Neutrophil (primary cell): ENCODE measurements around the gene ARG2.

Experiments
- H3K27ac ChIP-seq: fragments of 200-600 bp; sonication (generic); 2 replicates; pipeline ENCODE4 v1.5.1; 2016; ENCODE audit warnings: mild to moderate bottlenecking, moderate library complexity
- H3K27me3 ChIP-seq: fragments of 200-600 bp; sonication (generic); 2 replicates; pipeline ENCODE4 v1.6.0; 2016; ENCODE audit warnings: mild to moderate bottlenecking
- H3K36me3 ChIP-seq: fragments of 200-600 bp; sonication (generic); 2 replicates; pipeline ENCODE4 v1.5.1; 2017
- H3K4me1 ChIP-seq, 2 experiments: fragments of 200-600 bp in 1 of 2; sonication (generic) in 1 of 2; 1 replicate in 1 of 2; 2 replicates in 1 of 2; pipeline versions ENCODE4 v1.5.1 to v1.6.1; 2013 to 2016; ENCODE audit warnings: low read depth in 1 of 2, low read length in 1 of 2, mild to moderate bottlenecking in 1 of 2, moderate library complexity in 1 of 2; ENCODE audit not compliant: control insufficient read depth in 1 of 2, insufficient read depth in 1 of 2
- H3K4me3 ChIP-seq, 2 experiments: fragments of 200-600 bp in 1 of 2; sonication (generic) in 1 of 2; 1 replicate in 1 of 2; 2 replicates in 1 of 2; pipeline ENCODE4 v1.5.1; 2013 to 2016; ENCODE audit warnings: low read depth in 1 of 2, low read length in 1 of 2, mild to moderate bottlenecking in 1 of 2, moderate library complexity in 1 of 2
- H3K9me3 ChIP-seq: fragments of 200-600 bp; sonication (generic); 2 replicates; pipeline ENCODE4 v1.5.1; 2016
- TF ChIP-seq, protein P1 (sequence below): fragments of 200-600 bp; sonication (generic); IDR thresholded peaks from 2 replicates; pipeline ENCODE4 v1.5.1; 2016; ENCODE audit warnings: antibody characterized with exemption

Gene ARG2

DNA sequence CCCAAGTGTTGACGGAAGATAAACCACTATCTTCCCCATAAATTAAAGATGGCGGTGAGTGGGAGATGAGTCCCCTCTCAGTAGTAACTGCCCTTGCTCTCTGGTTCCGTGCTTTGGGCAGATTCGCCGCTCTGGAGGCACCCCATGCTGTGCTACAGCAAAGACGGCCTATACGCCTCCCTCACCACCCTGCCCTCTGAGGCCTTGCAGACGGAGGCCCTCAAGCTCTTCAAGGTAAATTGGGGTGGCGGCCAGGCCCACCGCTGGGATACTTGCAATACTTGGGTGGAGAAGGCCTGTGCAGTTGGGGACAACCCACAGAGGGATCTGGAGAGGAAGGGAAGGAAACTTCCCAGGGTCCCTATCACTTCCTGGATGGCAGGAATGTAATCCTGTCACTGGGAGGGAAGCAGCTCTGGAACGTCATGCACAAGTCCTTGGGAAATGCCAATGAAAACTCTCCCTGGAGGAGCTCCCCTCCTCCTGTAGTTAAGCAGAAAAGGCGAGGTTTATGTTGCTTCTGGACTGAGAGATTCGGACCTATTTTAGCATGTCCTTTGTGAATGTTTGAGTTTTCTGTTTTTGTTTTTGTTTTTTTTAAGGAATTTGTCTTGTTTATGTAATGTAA is 42.4 kb upstream of the ARG2 start:
- H3K4me3 ChIP-seq = no peak overlapping the region
- TF ChIP-seq, protein P1, sequence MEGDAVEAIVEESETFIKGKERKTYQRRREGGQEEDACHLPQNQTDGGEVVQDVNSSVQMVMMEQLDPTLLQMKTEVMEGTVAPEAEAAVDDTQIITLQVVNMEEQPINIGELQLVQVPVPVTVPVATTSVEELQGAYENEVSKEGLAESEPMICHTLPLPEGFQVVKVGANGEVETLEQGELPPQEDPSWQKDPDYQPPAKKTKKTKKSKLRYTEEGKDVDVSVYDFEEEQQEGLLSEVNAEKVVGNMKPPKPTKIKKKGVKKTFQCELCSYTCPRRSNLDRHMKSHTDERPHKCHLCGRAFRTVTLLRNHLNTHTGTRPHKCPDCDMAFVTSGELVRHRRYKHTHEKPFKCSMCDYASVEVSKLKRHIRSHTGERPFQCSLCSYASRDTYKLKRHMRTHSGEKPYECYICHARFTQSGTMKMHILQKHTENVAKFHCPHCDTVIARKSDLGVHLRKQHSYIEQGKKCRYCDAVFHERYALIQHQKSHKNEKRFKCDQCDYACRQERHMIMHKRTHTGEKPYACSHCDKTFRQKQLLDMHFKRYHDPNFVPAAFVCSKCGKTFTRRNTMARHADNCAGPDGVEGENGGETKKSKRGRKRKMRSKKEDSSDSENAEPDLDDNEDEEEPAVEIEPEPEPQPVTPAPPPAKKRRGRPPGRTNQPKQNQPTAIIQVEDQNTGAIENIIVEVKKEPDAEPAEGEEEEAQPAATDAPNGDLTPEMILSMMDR = no peak
- no peaks in the 10 kb centered on the region for H3K4me1 ChIP-seq
- no peak overlapping the region for H3K27ac ChIP-seq
- no peaks in the 10 kb centered on the region for H3K36me3 ChIP-seq
- H3K9me3 ChIP-seq = no peaks in the 10 kb centered on the region
- no peaks in the 10 kb centered on the region for H3K27me3 ChIP-seq

DNA sequence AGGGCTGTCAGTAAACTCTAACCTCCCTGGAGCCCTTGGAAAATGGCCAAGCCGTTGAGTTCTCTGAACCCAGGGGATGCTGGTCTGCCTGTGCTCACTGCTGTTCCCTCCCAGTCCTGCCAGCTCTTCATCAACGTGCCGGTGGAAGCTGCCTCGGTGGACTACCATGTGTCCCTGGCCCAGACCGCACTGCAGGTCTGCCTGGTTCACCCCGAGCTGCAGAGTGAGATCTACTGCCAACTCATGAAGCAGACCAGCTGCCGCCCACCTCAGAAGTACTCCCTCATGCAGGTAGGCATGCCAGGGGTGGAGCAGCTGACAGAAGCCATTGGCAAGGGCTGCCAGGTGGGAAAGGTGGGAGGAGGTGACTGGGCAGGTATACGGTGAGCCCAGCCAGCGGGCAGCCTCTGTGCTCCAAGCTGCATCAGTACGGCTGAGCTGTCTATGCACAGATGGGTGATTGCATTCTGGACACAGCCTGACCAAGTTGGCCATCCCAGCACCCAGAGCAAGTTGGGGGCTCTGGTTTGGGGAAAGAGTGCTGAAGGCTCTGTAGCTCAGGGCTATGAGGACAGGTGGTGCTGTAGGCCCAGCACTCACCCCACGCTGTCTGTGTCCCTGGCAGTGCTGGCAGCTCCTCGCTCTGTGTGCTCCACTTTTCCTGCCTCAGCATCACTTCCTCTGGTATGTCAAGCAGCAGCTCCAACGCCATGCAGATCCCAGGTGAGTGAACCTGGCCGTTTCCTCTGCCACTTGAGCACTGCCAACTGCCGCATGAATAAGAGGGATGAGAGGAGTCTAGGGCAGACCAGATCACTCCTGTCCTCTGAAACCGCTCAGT is 41.6 kb upstream of the ARG2 start:
- TF ChIP-seq, protein P1 = no peak
- Histone ChIP-seq H3K27ac (no peak overlapping the region), H3K4me3 (no peak overlapping the region), H3K4me1 (no peaks in the 10 kb centered on the region), H3K36me3 (no peaks in the 10 kb centered on the region), H3K9me3 (no peaks in the 10 kb centered on the region), H3K27me3 (no peaks in the 10 kb centered on the region)

DNA sequence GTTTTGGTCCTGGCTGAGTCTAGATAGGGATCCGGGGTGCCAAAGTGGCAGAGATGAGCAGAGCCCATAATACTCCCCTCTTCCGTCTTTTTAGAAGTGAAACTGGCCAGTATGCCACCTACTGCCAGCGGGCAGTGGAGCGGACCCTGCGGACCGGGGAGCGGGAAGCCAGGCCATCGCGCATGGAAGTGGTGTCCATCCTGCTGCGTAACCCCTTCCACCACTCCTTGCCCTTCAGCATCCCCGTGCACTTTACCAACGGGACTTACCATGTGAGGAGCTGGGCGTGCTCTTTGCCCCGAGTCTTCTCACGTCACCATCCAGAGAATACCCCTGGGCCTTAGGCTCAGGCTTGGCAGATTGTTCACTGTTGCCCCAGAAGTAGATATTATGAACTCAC is 40.7 kb upstream of the ARG2 start:
- H3K36me3 ChIP-seq = no peaks in the 10 kb centered on the region
- no peak overlapping the region for H3K27ac ChIP-seq
- no peak overlapping the region for H3K4me3 ChIP-seq
- H3K9me3 ChIP-seq = no peaks in the 10 kb centered on the region
- H3K27me3 ChIP-seq = no peaks in the 10 kb centered on the region
- TF ChIP-seq, protein P1 = no peak
- H3K4me1 ChIP-seq = no peaks in the 10 kb centered on the region

DNA sequence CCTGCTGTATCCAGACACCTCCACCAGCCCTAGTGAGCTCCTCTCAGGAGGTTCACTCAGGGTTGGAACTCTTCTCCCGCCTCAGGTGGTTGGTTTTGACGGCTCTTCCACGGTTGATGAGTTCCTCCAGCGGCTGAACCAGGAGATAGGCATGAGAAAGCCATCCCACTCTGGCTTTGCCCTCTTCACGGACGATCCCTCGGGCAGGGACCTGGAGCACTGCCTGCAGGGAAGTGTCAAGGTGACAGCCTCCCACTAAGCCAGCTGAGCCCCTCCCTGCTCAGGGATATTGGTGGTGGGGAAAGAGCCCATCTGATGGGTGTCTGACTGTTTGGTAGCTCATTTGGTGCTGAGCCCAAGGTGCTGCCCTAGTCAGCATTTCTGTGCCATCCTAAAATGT is 40.1 kb upstream of the ARG2 start:
- Histone ChIP-seq H3K4me1 (no peaks in the 10 kb centered on the region), H3K27ac (no peak overlapping the region), H3K27me3 (no peaks in the 10 kb centered on the region), H3K36me3 (no peaks in the 10 kb centered on the region), H3K9me3 (no peaks in the 10 kb centered on the region), H3K4me3 (no peak overlapping the region)
- TF ChIP-seq, protein P1 = no peak

DNA sequence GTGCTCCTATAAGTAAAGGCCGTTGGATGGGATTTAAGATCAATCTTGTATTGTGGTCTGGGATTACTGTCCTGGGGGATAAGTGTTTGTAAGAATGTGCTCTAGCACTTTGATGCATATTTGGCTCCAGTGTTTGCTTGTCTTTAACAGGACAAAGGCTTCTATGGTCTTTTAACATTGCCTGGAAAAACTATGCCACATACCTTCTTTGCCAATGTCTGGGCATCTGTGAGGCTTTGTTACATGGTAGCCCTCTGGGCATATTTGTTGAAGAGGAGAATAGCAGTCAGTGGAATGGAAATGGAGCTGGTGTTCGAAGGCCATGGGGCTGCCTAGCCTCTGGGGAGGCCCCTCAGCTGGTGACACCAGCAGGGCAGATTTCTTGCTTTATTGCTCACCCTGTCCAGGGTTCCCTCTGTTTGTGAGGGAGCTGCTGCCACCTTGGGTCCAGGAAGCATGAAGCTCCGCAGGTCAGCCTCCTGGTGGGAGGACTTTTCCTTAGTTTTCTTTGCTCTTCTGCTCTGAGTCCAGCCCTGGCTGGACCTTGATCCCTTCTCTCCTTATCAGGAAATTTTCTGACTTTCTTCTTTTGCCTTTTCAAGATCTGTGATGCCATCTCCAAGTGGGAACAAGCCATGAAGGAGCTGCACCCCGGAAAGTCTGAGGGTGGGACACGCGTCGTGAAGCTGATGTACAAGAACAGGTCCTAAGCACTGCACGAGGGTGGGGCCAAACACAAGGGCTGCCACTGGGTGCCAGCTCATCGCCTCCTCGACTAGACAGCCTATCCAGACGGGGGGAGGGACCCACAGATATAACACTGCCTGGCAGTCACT is 39.2 kb upstream of the ARG2 start:
- no peaks in the 10 kb centered on the region for H3K9me3 ChIP-seq
- H3K4me3 ChIP-seq = no peak overlapping the region
- H3K27me3 ChIP-seq = no peaks in the 10 kb centered on the region
- H3K4me1 ChIP-seq = no peaks in the 10 kb centered on the region
- TF ChIP-seq, protein P1 = no peak
- no peaks in the 10 kb centered on the region for H3K36me3 ChIP-seq
- H3K27ac ChIP-seq = no peak overlapping the region
